Liver (tissue), 9 donors: Measurements from ENCODE around the gene SPECC1. TPM values are rescaled to one million over a fixed set of nuclear protein-coding genes. Genes with fewer than 3 reads are reported as not detected.
"Not testable (repeated sequence)": the region's sequence is repeated elsewhere in the genome, so short reads cannot be mapped to it uniquely, and the experiment has no call there.

Experiments used
- DNase-seq: peaks from one replicate; pipeline ENCODE4 v3.0.0-alpha.2; 2017; ENCODE audit warnings: low spot score
- H3K27ac ChIP-seq, 2 donors: one replicate each; pipeline ENCODE4 v1.7.0; 2013; ENCODE audit warnings: inconsistent platforms in 2 of 2, low read length in 2 of 2, control low read depth in 1 of 2, low read depth in 1 of 2, mild to moderate bottlenecking in 1 of 2
- H3K27me3 ChIP-seq, 4 donors: one replicate each; pipeline versions ENCODE4 v1.6.1 to v1.7.0; 2013; ENCODE audit warnings: low read length in 3 of 4, inconsistent platforms in 1 of 4, mild to moderate bottlenecking in 1 of 4, moderate library complexity in 1 of 4; ENCODE audit not compliant: control insufficient read depth in 4 of 4, insufficient read depth in 4 of 4
- H3K36me3 ChIP-seq, 4 donors: one replicate each; pipeline versions ENCODE4 v1.6.1 to v1.7.0; 2013; ENCODE audit warnings: low read length in 3 of 4, mild to moderate bottlenecking in 3 of 4, low read depth in 1 of 4, moderate library complexity in 1 of 4; ENCODE audit not compliant: control insufficient read depth in 4 of 4, insufficient read depth in 3 of 4
- H3K4me1 ChIP-seq, 4 donors: one replicate each; pipeline versions ENCODE4 v1.6.1 to v1.7.0; 2013; ENCODE audit warnings: low read length in 3 of 4, mild to moderate bottlenecking in 3 of 4, moderate library complexity in 1 of 4; ENCODE audit not compliant: control insufficient read depth in 4 of 4, insufficient read depth in 4 of 4
- H3K4me3 ChIP-seq, 3 donors: one replicate each; pipeline versions ENCODE4 v1.6.1 to v1.7.0; 2013; ENCODE audit warnings: low read length in 3 of 3, control low read depth in 1 of 3, low read depth in 1 of 3, mild to moderate bottlenecking in 1 of 3
- H3K9ac ChIP-seq, 2 donors: one replicate each; pipeline ENCODE4 v1.7.0; 2013; ENCODE audit warnings: low read length in 2 of 2, mild to moderate bottlenecking in 2 of 2, moderate library complexity in 2 of 2, control low read depth in 1 of 2, low read depth in 1 of 2
- H3K9me3 ChIP-seq, 4 donors: one replicate each; pipeline versions ENCODE4 v1.6.1 to v1.7.0; 2013; ENCODE audit warnings: low read length in 3 of 4; ENCODE audit not compliant: control insufficient read depth in 4 of 4
- EGR1 ChIP-seq, 2 donors: IDR thresholded peaks; 2 replicates each; pipeline ENCODE4 v1.6.1; 2016 to 2018; ENCODE audit warnings: antibody characterized with exemption in 2 of 2, low read depth in 2 of 2
- FOXA1 ChIP-seq: IDR thresholded peaks from 2 replicates; pipeline ENCODE4 v1.6.1; 2016; ENCODE audit warnings: antibody characterized with exemption
- FOXA2 ChIP-seq: IDR thresholded peaks from 2 replicates; pipeline ENCODE4 v1.6.1; 2016; ENCODE audit warnings: antibody characterized with exemption
- GABPA ChIP-seq, 2 donors: IDR thresholded peaks in 1 of 2; conservative IDR thresholded peaks in 1 of 2; 2 replicates each; pipeline ENCODE4 v1.6.1; 2016; ENCODE audit warnings: antibody characterized with exemption in 2 of 2, mild to moderate bottlenecking in 1 of 2, moderate library complexity in 1 of 2
- HNF4A ChIP-seq, 2 donors: conservative IDR thresholded peaks; 2 replicates each; pipeline ENCODE4 v1.6.1; 2016; ENCODE audit warnings: antibody characterized with exemption in 2 of 2, mild to moderate bottlenecking in 2 of 2
- HNF4G ChIP-seq: IDR thresholded peaks from 2 replicates; pipeline ENCODE4 v1.6.1; 2016; ENCODE audit warnings: antibody characterized with exemption
- NR2F2 ChIP-seq: IDR thresholded peaks from 2 replicates; pipeline ENCODE4 v1.6.1; 2016; ENCODE audit warnings: antibody characterized with exemption
- RAD21 ChIP-seq, 2 donors: IDR thresholded peaks; 2 replicates each; pipeline ENCODE4 v1.6.1; 2016; ENCODE audit warnings: antibody characterized with exemption in 2 of 2, mild to moderate bottlenecking in 2 of 2
- RXRA ChIP-seq, 2 donors: IDR thresholded peaks; 2 replicates each; pipeline ENCODE4 v1.6.1; 2017 to 2018; ENCODE audit warnings: antibody characterized with exemption in 2 of 2, mild to moderate bottlenecking in 1 of 2
- SP1 ChIP-seq: IDR thresholded peaks from 2 replicates; pipeline ENCODE4 v1.6.1; 2018; ENCODE audit warnings: antibody characterized with exemption, mild to moderate bottlenecking
- TAF1 ChIP-seq: conservative IDR thresholded peaks from 2 replicates; pipeline ENCODE4 v1.6.1; 2016; ENCODE audit warnings: antibody characterized with exemption, mild to moderate bottlenecking
- YY1 ChIP-seq: IDR thresholded peaks from 2 replicates; pipeline ENCODE4 v1.6.1; 2016; ENCODE audit warnings: antibody characterized with exemption, mild to moderate bottlenecking
- WGBS: extraction: QIAGEN DNeasy Blood & Tissue Kit; methylation state at CpG from one replicate; pipeline ENCODE4 v1.1.7; 2013; 5-methylcytosine and 5-hydroxymethylcytosine counted together
- polyA plus RNA-seq, 2 donors: library from polyadenylated mRNA; stranded (reverse) in 1 of 2; unstranded in 1 of 2; fragments of 200-250 nt in 1 of 2; fragments of >200 nt in 1 of 2; fragmentation: Nextera tagmentation in 1 of 2; extraction: Ambion mirVana in 1 of 2; gene quantifications; one replicate each; pipeline versions ENCODE4 v1.2.1 to v1.2.3, GENCODE V29; 2013 to 2015
- total RNA-seq, 2 donors: library from RNA; depleted of rRNA; stranded (reverse); fragments of >200 nt; gene quantifications; one replicate each; pipeline ENCODE4 v1.2.3, GENCODE V29; 2014
- TF ChIP-seq, protein P1 (sequence below): IDR thresholded peaks from 2 replicates; pipeline ENCODE4 v1.6.1; 2016; ENCODE audit warnings: antibody characterized with exemption
- TF ChIP-seq, protein P2 (sequence below): IDR thresholded peaks from 2 replicates; pipeline ENCODE4 v1.6.1; 2016; ENCODE audit warnings: antibody characterized with exemption, mild to moderate bottlenecking
- TF ChIP-seq, protein P3 (sequence below): IDR thresholded peaks from 2 replicates; pipeline ENCODE4 v1.6.1; 2016; ENCODE audit warnings: antibody characterized with exemption
- TF ChIP-seq, protein P4 (sequence below): fragments of 150-350 bp; IDR thresholded peaks from 2 replicates; pipeline ENCODE4 v1.5.1; 2017; ENCODE audit warnings: improper control_type of control experiment, low read depth, low read length; ENCODE audit not compliant: missing input control
- donor health status: healthy.
- donor health status: healthy.
- donor health status: healthy.
- donor health status: healthy.
- donor health status: healthy.

Gene SPECC1
- total and polyA plus RNA-seq, 4 donors: 0.36 to 70.3 (median 1.8) TPM

DNA sequence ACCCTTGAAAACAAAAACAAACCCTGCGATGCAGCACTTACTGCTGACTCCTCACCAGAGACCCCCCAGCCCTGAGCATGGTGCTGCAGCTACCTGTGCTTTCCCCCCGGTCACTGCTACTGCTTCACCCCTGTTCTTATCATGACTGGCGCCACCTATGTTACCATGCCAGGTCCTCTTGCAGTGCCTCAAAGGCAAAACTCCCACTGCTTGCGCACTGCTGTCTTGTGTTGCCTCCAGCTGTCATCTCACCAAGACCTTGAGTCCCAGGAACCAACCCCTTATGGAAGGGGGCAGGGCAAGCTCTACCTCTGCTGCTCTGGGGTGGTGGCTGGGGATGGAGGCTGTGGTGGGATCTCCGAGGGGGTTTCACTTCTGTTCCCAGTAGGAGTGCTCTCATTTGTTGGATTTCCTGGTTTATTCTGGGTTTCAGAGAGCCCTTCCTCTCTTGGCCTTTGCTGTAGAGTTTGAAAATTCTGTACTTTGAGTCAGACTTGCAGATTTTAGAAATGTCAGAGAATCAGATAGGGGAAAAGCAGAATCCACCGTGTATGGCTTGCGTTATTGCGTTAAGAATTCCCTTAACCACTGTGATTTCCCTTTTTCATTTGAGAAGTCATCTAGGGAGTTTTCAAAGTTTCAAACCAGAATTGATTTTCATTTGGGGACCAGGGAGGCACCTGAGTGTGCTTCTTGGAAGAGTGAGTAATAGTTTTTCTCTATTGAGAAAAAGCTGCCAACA is 96.6 kb downstream of the SPECC1 start (continued):
- no peak for TF ChIP-seq RXRA (IDR thresholded peaks at IDR 0.05)

DNA sequence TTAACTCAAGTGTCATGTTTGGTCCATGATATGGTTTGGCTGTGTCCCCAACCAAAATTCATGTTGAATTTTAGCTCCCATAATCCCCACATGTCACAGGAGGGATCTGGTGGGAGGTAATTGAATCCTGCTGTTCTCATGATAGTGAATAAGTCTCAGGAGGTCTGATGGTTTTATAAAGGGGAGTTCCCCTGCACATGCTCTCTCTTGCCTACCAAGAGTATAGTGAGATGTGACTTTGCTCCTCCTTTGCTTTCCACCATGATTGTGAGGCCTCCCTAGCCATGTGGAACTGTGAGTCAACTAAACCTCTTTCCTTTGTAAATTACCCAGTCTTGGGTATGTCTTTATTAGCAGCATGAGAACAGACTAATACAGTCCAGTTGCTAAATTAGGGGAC is 97.3 kb downstream of the SPECC1 start:
- H3K36me3 ChIP-seq, H3K9ac ChIP-seq, H3K9me3 ChIP-seq, H3K27me3 ChIP-seq, DNase-seq, H3K4me1 ChIP-seq, H3K27ac ChIP-seq, H3K4me3 ChIP-seq: not testable (repeated sequence)

DNA sequence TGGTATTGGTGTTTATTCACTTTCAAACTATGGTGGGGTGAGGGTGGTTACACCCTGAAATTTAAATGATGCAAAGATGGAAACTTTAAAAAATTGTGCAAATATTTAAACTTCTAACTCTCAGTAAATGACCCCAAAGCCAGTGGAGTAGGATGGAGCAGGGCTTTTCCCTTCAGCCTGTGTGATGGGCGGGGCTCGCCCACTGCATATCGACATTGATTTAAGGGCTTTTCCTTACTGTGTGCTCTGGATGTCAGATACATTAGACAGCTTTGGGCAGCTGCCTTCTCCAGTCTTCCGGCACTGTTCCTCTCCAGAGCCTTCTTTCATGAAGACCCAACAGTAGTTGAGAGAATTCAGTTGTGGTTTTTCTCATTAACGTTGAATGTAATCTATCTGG is 99.9 kb downstream of the SPECC1 start:
- no peak for TF ChIP-seq EGR1 (IDR thresholded peaks at IDR 0.05; ENCODE audit: low read depth in 2 of 2)
- TF ChIP-seq HNF4G: no peak
- TF ChIP-seq, protein P1, sequence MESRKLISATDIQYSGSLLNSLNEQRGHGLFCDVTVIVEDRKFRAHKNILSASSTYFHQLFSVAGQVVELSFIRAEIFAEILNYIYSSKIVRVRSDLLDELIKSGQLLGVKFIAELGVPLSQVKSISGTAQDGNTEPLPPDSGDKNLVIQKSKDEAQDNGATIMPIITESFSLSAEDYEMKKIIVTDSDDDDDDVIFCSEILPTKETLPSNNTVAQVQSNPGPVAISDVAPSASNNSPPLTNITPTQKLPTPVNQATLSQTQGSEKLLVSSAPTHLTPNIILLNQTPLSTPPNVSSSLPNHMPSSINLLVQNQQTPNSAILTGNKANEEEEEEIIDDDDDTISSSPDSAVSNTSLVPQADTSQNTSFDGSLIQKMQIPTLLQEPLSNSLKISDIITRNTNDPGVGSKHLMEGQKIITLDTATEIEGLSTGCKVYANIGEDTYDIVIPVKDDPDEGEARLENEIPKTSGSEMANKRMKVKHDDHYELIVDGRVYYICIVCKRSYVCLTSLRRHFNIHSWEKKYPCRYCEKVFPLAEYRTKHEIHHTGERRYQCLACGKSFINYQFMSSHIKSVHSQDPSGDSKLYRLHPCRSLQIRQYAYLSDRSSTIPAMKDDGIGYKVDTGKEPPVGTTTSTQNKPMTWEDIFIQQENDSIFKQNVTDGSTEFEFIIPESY: no peak
- no peak for TF ChIP-seq FOXA2
- no peak for TF ChIP-seq NR2F2
- TF ChIP-seq GABPA (IDR thresholded peaks at IDR 0.05 in 1 of 2, conservative IDR thresholded peaks at IDR 0.05 in 1 of 2): no peak
- TF ChIP-seq YY1: no peak
- no peak for TF ChIP-seq TAF1
- no peak for TF ChIP-seq RXRA (IDR thresholded peaks at IDR 0.05)
- WGBS: 92% methylated on average over 5 of the region's 5 CpGs
- no peak overlapping the region for H3K9ac ChIP-seq
- no peaks in the 10 kb centered on the region for H3K9me3 ChIP-seq
- H3K4me3 ChIP-seq: no peak overlapping the region
- H3K4me1 ChIP-seq: no peaks in the 10 kb centered on the region
- no peak overlapping the region for H3K27ac ChIP-seq
- H3K27me3 ChIP-seq: peaks cover 0 to 2% (median 0%) of the 10 kb centered on the region in 4 donors
- no peak for DNase-seq
- no peaks in the 10 kb centered on the region for H3K36me3 ChIP-seq

DNA sequence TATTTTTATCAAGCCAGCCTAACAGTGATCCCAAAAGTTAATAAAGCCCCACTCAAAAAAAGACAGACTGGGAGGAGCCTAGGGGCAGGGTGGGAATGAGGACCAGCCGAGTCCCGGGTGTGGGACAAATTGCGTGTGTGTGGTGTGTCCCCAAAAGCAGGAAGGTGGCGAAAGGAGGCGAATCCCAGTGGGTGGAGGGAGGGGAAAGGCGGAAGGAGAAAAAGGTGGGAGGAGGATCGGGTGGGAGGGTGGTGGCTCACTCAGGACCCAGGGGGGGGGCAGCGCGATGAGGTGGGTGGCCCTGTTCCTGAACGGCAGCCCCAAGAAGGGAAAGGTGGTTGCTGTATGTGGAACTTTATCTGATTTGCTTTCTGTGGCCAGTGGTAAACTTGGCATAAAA is 102.4 kb downstream of the SPECC1 start:
- Histone ChIP-seq H3K9ac (no peak overlapping the region), H3K27me3 (peaks cover 0 to 2% (median 0%) of the 10 kb centered on the region in 4 donors), H3K4me1 (no peaks in the 10 kb centered on the region), H3K36me3 (no peaks in the 10 kb centered on the region), H3K9me3 (no peaks in the 10 kb centered on the region), H3K4me3 (no peak overlapping the region), H3K27ac (no peak overlapping the region)
- 83% methylated on average over 10 of the region's 10 CpGs for WGBS
- DNase-seq: no peak
- TF ChIP-seq FOXA1 (no peak), RXRA (IDR thresholded peaks at IDR 0.05) (no peak), NR2F2 (no peak), RAD21 (IDR thresholded peaks at IDR 0.05) (no peak), TAF1 (no peak), EGR1 (IDR thresholded peaks at IDR 0.05; ENCODE audit: low read depth in 2 of 2) (no peak), HNF4A (conservative IDR thresholded peaks at IDR 0.05) (no peak), GABPA (IDR thresholded peaks at IDR 0.05 in 1 of 2, conservative IDR thresholded peaks at IDR 0.05 in 1 of 2) (no peak), SP1 (no peak), HNF4G (no peak)
- TF ChIP-seq, protein P2, sequence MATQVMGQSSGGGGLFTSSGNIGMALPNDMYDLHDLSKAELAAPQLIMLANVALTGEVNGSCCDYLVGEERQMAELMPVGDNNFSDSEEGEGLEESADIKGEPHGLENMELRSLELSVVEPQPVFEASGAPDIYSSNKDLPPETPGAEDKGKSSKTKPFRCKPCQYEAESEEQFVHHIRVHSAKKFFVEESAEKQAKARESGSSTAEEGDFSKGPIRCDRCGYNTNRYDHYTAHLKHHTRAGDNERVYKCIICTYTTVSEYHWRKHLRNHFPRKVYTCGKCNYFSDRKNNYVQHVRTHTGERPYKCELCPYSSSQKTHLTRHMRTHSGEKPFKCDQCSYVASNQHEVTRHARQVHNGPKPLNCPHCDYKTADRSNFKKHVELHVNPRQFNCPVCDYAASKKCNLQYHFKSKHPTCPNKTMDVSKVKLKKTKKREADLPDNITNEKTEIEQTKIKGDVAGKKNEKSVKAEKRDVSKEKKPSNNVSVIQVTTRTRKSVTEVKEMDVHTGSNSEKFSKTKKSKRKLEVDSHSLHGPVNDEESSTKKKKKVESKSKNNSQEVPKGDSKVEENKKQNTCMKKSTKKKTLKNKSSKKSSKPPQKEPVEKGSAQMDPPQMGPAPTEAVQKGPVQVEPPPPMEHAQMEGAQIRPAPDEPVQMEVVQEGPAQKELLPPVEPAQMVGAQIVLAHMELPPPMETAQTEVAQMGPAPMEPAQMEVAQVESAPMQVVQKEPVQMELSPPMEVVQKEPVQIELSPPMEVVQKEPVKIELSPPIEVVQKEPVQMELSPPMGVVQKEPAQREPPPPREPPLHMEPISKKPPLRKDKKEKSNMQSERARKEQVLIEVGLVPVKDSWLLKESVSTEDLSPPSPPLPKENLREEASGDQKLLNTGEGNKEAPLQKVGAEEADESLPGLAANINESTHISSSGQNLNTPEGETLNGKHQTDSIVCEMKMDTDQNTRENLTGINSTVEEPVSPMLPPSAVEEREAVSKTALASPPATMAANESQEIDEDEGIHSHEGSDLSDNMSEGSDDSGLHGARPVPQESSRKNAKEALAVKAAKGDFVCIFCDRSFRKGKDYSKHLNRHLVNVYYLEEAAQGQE: no peak
- TF ChIP-seq, protein P3, sequence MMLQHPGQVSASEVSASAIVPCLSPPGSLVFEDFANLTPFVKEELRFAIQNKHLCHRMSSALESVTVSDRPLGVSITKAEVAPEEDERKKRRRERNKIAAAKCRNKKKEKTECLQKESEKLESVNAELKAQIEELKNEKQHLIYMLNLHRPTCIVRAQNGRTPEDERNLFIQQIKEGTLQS: no peak
- TF ChIP-seq, protein P1: no peak
- TF ChIP-seq, protein P4, sequence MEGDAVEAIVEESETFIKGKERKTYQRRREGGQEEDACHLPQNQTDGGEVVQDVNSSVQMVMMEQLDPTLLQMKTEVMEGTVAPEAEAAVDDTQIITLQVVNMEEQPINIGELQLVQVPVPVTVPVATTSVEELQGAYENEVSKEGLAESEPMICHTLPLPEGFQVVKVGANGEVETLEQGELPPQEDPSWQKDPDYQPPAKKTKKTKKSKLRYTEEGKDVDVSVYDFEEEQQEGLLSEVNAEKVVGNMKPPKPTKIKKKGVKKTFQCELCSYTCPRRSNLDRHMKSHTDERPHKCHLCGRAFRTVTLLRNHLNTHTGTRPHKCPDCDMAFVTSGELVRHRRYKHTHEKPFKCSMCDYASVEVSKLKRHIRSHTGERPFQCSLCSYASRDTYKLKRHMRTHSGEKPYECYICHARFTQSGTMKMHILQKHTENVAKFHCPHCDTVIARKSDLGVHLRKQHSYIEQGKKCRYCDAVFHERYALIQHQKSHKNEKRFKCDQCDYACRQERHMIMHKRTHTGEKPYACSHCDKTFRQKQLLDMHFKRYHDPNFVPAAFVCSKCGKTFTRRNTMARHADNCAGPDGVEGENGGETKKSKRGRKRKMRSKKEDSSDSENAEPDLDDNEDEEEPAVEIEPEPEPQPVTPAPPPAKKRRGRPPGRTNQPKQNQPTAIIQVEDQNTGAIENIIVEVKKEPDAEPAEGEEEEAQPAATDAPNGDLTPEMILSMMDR: no peak
